ENCODE data around the gene DPPA4.

DPPA4 gene

GRCh38 chr3:109336291-109336861 lies 970 bp downstream of the DPPA4 start:
- DNase-seq, result no peak

DNA sequence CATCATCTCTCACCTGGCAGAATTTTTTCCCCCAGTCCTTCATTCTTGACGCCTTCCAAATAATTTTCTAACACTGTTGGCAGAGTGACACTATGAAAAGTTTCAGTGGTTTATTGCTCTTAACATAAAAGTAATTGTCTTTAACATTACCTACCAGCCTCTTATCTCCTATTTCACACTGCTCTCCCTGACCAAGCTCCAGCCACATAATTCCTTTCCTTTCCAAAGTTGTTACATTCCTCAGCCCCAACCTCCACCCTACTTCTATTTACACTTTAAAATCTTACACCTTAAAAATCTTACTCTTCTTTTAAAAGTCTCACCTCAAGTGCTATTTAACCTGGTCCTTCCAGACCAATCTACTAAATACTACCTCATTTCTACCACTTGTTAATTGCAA lies 2.8 kb downstream of the DPPA4 start:
- no peak for DNase-seq

DNA sequence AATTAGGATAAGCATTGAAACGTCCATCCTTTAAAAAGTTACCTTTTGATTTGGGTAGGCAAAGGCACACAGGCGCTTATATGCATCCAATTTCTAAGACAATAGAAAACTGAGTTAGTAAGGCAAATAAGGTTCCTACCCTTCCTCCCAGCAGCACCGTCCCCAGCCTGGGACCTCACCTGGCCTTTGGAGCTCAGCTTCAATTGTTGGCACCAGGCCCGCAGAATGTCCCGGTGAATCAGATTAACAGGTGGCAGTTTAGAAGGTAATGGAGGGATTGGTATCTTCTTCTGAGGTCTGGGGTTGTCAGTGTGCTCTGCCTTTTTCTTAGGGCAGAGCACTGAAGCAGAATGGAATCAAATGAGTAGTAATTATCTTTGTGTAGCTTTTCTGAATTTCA lies 5.7 kb downstream of the DPPA4 start:
- no peak for DNase-seq

DNA sequence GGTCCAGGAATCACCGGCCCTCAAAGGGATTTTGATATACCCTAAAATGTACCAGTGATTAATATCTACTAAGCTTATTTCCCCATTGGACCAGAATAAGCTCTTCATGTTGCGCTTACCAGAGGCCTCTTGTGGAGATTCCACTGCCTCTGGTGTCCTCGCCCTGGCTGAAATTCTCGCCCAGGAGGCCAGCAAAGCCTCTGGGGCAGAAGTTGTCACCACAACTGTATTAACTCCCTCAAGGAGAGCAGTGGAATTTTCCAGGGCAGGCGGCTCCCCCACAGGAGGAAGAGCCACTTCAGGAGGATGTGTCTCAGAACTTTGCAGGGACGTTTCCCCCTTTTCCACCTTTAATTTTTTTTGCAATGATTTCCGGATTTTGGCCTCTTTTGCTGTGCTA lies 6.9 kb downstream of the DPPA4 start:
- DNase-seq, result no peak

GRCh38 chr3:109328202-109328601 lies 9.1 kb downstream of the DPPA4 start:
- DNase-seq, result no peak

GRCh38 chr3:109325657-109326056 lies 11.7 kb downstream of the DPPA4 start:
- no peak for DNase-seq

DNA sequence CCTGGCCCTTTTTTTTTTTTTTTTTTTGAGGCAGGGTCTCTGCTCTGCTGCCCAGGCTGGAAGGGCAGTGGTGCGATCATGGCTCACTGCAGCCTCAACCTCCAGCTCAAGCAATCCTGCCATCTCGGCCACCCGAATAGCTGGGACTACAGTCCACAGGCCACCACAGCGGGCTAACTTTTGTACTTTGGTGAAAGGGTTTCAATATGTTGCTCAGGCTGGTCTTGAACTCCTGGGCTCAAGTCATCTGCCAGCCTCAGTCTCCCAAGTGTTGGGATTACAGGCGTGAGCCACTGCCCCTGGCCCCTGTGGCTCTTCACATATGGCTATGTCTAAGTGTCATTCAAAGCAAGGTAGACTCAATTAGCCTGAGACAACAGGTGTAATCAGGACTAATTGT lies 12.2 kb downstream of the DPPA4 start:
- DNase-seq, result no peak

DNA sequence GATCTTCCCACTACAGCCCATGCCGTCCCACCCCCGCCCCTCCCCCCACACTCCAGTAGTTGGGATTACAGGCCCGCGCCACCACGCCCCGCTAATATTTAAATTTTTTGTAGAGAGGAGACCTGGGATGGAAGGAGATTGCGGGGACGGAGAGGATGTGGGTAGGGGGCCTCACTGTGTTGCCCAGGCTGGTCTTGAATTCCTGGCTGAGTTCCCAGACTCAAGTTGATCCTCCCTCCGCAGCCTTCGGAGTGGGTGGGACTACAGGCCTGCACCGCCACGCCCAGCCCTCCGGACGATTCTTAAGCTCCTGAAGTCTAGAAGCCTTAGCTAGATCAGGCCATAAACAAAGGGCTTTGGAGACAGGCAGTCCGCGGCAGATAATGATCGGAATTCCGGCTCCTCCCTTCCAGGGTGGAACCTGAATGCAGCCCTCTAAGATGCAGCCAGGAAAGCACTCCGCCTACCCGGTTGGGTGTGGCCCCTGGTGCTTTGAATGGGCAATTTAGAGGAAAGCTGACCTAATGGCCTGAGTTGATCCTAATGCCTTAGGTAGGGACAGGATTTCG lies 21.1 kb downstream of the DPPA4 start, which contains the start of gene DPPA2:
Gene DPPA2 (minus strand): TSS at position 356 of the 569 bp plus-strand sequence. CDS start 1,975 bp downstream, outside the sequence.
- no peak for DNase-seq

DNA sequence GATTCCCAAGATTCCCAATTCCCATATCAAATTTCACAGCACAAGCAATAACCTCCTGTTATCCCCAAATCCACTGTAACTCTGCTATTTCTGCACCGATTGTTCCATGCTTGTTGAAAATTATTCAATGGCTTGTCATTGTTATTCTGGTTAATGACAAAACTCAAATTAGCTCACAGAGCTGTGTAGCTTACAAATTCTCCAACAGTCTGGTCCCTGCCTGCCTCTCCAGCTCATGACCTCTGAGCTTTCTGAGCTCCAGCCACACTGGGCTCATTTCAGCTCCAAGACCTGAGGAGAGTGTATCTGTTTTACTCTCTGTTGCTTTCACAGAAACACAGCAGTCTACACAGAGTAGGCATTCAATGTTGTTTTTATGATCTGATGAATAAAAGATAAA lies 24.3 kb downstream of the DPPA4 start:
- DNase-seq, result no peak

DNA sequence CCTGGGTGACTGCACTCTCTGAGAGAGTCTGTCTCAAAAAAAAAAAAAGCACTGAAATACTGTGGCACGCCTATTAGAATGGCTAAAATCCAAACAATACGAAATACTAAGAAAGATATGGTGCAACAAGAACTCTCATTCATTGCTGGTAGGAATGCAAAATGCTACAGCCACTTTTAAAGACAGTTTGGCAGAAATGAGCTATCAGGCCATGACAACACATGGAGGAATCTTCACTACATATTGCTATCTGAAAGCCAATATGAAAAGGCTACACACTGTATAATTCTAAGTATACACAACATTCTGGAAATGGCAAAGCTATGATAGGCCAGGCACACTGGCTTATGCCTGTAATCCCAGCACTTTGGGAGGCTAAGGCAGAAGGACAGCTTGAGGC lies 39.9 kb downstream of the DPPA4 start:
- no peak for DNase-seq

DNA sequence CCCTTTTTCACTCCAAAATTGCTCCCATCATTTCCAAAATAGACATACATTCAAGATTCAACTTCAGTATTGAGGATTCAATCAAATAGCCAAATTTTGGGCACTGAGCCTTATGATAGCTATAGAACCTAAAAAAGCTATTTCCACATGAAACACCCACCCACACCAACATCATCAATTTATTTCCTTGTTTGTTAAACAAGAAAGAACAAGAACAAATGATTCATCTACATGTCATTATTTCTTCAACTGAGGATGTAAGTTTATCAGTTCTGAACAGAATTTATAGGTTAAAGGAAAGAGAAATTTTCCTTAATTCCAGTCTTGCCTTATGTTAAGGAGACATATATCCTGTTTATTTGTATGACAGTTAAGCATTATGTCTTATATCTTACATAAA lies 53.3 kb downstream of the DPPA4 start:
- no peak for DNase-seq

DNA sequence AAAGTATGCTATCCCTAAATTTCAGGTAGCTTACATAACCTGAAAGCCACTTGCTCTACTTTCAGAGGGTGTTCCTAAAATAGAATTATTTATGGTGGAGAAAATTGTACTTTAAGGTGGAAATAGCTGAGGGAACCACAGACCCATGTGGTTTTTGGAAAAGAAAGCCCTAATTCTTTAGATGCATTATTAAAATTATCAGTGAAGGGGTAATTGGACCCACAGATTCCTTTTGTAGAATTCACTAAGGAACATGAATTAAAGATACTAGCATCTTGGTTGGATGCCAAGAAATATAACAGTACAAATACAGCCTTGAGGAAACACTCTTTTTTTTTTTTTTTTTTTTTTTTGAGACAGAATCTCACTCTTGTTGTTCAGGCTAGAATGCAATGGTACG lies 58.8 kb downstream of the DPPA4 start:
- DNase-seq, result no peak

DNA sequence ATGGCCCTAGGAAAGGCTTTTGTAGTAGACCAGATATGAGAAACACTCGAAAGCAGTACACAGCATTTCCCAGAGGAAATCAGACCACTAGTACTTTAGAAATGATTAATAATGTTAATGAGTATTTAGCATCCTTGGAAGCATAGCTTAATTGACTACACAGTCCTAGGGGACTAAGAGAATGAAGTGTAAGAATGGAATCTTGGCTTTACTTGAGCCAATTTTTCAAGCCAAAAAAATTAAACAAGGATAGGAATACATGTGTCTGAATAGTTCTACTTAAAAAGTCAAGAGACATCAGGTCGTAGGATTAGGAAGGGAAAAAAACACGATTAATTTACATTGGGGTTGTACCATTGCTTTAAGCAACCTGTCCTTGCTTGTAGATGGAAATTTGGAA lies 59.2 kb downstream of the DPPA4 start:
- DNase-seq, result no peak

Data from DMS79 treated with DMSO at 0.1 percent for 48 hours (cell line).